ENCODE data around the gene VAV1. TPM values are rescaled to one million over a fixed set of nuclear protein-coding genes. Genes with fewer than 3 reads are reported as not detected.

The VAV1 gene
- total RNA-seq, 2 donors from 2014 or later: 7.6 to 12.2 TPM

- no peak for ATAC-seq (ENCODE audit: insufficient number of reproducible peaks, low FRiP score, low read depth)
- Histone ChIP-seq H3K36me3 (peaks cover 12% of the 10 kb centered on the region), H3K4me3 (peak overlapping the region; percentile 88), H3K4me1 (ENCODE audit: control insufficient read depth in 1 of 2, low read depth in 2 of 2) (peaks cover 27 to 62% of the 10 kb centered on the region in 2 donors), H3K9me3 (no peaks in the 10 kb centered on the region), H3K27ac (peak overlapping the region; percentile 82 to 90), H3K27me3 (replicated peaks; ENCODE audit: insufficient read depth) (no peaks in the 10 kb centered on the region)
- TF ChIP-seq CTCF (IDR thresholded peaks at IDR 0.05): no peak
- DNase-seq (ENCODE audit: low spot score): no peak
Measured at GRCh38 chr19:6738787-6739389, 33.6 kb upstream of the VAV1 start.

GRCh38 chr19:6739390-6739882, 33.1 kb upstream of the VAV1 start, which contains the start of gene TRIP10:
Gene TRIP10, plus strand, starts transcription at chr19:6739680. Its CDS starts 82 bp downstream, at chr19:6739762.
- Histone ChIP-seq H3K27ac (peak within 1 kb of the TSS; percentile 87 to 93), H3K4me1 (ENCODE audit: control insufficient read depth in 1 of 2, low read depth in 2 of 2) (peaks cover 31 to 67% of the 10 kb centered on the region in 2 donors), H3K9me3 (no peaks in the 10 kb centered on the region), H3K4me3 (peak within 1 kb of the TSS; percentile 88), H3K36me3 (peaks cover 12% of the 10 kb centered on the region), H3K27me3 (replicated peaks; ENCODE audit: insufficient read depth) (no peaks in the 10 kb centered on the region)
- no peak for TF ChIP-seq CTCF (IDR thresholded peaks at IDR 0.05)
- peak; percentile 50 for DNase-seq (ENCODE audit: low spot score)
- peak; percentile 15 for ATAC-seq (ENCODE audit: insufficient number of reproducible peaks, low FRiP score, low read depth)

GRCh38 chr19:6739883-6740588, 32.5 kb upstream of the VAV1 start:
- ATAC-seq (ENCODE audit: insufficient number of reproducible peaks, low FRiP score, low read depth): no peak
- peak overlapping the region; percentile 88 for H3K4me3 ChIP-seq

GRCh38 chr19:6740589-6741343, 31.7 kb upstream of the VAV1 start:
- no peak for ATAC-seq (ENCODE audit: insufficient number of reproducible peaks, low FRiP score, low read depth)
- peak overlapping the region; percentile 87 to 93 for H3K27ac ChIP-seq
- no peaks in the 10 kb centered on the region for H3K27me3 ChIP-seq (replicated peaks; ENCODE audit: insufficient read depth)
- H3K4me1 ChIP-seq (ENCODE audit: control insufficient read depth in 1 of 2, low read depth in 2 of 2): peaks cover 34 to 71% of the 10 kb centered on the region in 2 donors
- no peak for TF ChIP-seq CTCF (IDR thresholded peaks at IDR 0.05)
- peaks cover 6% of the 10 kb centered on the region for H3K36me3 ChIP-seq
- peak overlapping the region; percentile 88 for H3K4me3 ChIP-seq
- H3K9me3 ChIP-seq: no peaks in the 10 kb centered on the region
- DNase-seq (ENCODE audit: low spot score): no peak

More at GRCh38 chr19:6739883-6740588, 32.5 kb upstream of the VAV1 start:
- Histone ChIP-seq H3K27ac (peak overlapping the region; percentile 87 to 93), H3K27me3 (replicated peaks; ENCODE audit: insufficient read depth) (no peaks in the 10 kb centered on the region), H3K4me1 (ENCODE audit: control insufficient read depth in 1 of 2, low read depth in 2 of 2) (peaks cover 33 to 72% of the 10 kb centered on the region in 2 donors), H3K9me3 (no peaks in the 10 kb centered on the region), H3K36me3 (peaks cover 11% of the 10 kb centered on the region)
- TF ChIP-seq CTCF (IDR thresholded peaks at IDR 0.05): no peak
- DNase-seq (ENCODE audit: low spot score): no peak

GRCh38 chr19:6743066-6743465, 29.4 kb upstream of the VAV1 start:
- no peaks in the 10 kb centered on the region for H3K9me3 ChIP-seq
- no peak for TF ChIP-seq CTCF (IDR thresholded peaks at IDR 0.05)
- peak overlapping the region; percentile 81 to 84 for H3K27ac ChIP-seq
- DNase-seq (ENCODE audit: low spot score) (no peak), ATAC-seq (ENCODE audit: insufficient number of reproducible peaks, low FRiP score, low read depth) (no peak)
- H3K27me3 ChIP-seq (replicated peaks; ENCODE audit: insufficient read depth): no peaks in the 10 kb centered on the region
- no peak overlapping the region for H3K4me3 ChIP-seq
- peaks cover 25% of the 10 kb centered on the region for H3K36me3 ChIP-seq
- peaks cover 26 to 57% of the 10 kb centered on the region in 2 donors for H3K4me1 ChIP-seq (ENCODE audit: control insufficient read depth in 1 of 2, low read depth in 2 of 2)
